GM23248 (cell line): Measurements from ENCODE around the gene EOLA1.

Experiments
- EZH2 ChIP-seq: fragments of 200-600 bp; sonication (generic); IDR thresholded peaks from 2 replicates; pipeline ENCODE4 v1.6.1; 2018; ENCODE audit warnings: antibody characterized with exemption, mild to moderate bottlenecking; ENCODE audit not compliant: insufficient read depth, poor library complexity, severe bottlenecking
- EZH2phosphoT487 ChIP-seq: fragments of 200-600 bp; sonication (generic); IDR thresholded peaks from 2 replicates; pipeline ENCODE4 v1.6.1; 2018; ENCODE audit warnings: antibody characterized with exemption, moderate library complexity, mild to moderate bottlenecking, low read depth; ENCODE audit not compliant: insufficient read depth

DNA sequence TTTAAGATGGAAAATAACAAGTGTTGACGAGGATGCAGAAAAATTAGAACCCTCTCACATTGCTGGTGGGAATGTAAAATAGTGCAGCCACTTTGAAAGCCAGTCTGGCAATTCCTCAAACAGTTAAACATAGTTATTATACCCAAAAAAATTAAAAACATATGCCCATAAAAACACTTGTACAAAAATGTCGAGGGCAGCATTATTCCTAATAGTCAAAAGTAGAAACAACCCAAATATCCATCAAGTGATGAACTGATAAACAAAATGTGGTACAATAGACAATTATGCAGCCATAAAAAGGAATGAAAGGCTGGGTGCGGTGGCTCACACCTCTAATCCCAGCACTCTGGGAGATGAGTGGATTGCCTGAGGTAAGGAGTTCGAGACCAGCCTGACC lies 42.0 kb upstream of the EOLA1 start:
- no peak for TF ChIP-seq EZH2
- TF ChIP-seq EZH2phosphoT487: no peak
